GM13977 (cell line): ENCODE results near the gene KSR1.

ENCODE experiments used
- DNase-seq: peaks from one replicate; pipeline ENCODE4 v3.0.0; 2012; ENCODE audit warnings: low spot score
- in situ Hi-C: fragments of 300-500 bp; cut with MboI; formaldehyde crosslinking; loops from one replicate; pipeline ENCODE4 v1.12.0; 2022; ENCODE audit warnings: low sequenced_read_pairs, low pct_unique_long_range_greater_than_20kb, mixed read lengths, inconsistent platforms; ENCODE audit not compliant: unreplicated experiment
- TF ChIP-seq, protein P1 (sequence below): IDR thresholded peaks from 2 replicates; pipeline ENCODE4 v1.5.1; 2012; ENCODE audit warnings: mild to moderate bottlenecking, control low read depth; ENCODE audit not compliant: insufficient read depth; ENCODE audit errors: extremely low read depth, missing control alignments

KSR1 gene

DNA sequence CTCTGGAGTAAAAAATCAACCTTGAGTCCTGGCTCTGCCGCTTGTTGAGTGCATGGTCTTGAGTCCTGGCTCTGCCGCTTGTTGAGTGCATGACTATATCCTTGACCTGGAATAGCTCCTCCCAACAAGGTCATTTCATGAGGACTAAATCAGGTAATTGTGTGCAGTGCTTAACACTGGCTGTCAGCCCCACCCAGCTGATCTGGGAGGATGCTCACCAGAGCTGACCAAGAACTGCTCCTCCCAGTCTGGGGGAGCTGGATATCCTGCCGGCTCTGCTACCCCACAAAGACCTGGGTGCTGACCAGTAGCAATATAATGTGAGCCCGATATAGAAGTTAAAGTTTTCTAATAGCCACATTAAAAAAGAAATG lies 154.0 kb downstream of the KSR1 start:
- TF ChIP-seq, protein P1, sequence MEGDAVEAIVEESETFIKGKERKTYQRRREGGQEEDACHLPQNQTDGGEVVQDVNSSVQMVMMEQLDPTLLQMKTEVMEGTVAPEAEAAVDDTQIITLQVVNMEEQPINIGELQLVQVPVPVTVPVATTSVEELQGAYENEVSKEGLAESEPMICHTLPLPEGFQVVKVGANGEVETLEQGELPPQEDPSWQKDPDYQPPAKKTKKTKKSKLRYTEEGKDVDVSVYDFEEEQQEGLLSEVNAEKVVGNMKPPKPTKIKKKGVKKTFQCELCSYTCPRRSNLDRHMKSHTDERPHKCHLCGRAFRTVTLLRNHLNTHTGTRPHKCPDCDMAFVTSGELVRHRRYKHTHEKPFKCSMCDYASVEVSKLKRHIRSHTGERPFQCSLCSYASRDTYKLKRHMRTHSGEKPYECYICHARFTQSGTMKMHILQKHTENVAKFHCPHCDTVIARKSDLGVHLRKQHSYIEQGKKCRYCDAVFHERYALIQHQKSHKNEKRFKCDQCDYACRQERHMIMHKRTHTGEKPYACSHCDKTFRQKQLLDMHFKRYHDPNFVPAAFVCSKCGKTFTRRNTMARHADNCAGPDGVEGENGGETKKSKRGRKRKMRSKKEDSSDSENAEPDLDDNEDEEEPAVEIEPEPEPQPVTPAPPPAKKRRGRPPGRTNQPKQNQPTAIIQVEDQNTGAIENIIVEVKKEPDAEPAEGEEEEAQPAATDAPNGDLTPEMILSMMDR = no peak
- DNase-seq = no peak
- in situ Hi-C loops = no loop called here

DNA sequence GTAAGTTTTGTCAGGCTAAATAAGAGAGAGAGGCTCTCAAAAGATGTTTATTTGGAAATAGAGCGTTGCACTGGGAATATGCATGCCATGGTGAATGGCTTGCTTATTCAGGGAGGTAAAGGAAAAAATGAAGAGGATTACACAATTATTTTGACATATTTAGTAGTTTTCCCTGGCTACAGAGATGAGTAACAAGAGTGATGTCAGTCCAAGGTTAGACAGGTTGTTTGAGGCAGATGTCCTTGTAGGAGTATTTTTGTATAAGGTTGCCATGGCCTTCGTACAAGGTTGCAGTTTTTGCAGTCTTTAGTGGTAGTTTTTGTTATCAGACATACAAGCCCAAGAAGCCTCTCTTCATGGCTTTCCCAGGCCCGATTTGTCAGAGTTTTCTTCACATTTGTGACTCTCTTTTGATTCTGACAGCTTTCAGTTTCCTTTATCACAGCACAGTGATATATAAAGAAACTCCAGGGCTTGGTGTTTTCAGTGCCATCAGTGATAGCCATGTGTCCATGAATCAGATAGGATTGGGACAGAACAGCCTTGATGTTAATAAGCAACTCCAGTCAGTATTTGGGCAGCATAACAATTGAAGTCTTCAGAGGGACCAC lies 156.0 kb downstream of the KSR1 start:
- in situ Hi-C loops = no loop called here
- DNase-seq = no peak
- TF ChIP-seq, protein P1 = no peak

DNA sequence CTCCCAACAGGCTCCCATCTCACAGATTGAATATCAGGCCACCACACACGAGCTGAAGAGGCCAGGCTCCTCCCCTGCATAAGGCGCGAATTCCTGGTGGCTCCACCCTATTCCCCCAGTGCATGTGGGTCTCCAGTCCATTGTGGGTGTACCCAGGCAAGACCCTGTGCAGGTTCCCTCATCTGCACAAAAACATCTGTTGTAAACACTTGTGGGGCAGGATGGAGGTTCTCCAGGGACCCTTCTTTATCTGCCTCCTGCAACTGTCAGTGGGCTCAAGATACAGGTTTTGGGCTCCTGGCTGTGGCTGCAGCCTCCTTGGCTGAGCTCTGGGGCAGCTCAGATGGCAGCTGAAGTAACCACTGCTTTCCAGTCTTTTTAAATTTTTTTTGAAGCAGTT lies 157.2 kb downstream of the KSR1 start:
- TF ChIP-seq, protein P1 = no peak
- no peak for DNase-seq
- in situ Hi-C loops = no loop called here

DNA sequence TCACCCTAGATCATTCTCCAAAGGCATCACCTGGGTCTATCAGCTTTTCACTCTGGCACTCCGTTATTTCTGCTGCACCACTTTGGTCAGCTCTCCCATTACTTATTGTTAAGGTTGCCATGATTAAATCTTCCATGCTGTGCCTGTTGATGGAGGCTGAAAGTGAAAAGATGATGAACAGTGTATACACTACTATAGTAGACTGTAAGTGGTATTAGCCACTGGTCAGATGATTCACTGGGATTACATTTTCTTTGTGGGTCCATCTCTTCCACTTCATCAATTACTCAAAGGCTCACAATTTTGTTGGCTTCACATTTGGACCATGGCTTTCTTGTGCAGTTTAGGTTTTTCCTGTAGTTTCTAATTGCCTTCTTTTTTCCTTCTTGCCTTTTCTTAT lies 158.9 kb downstream of the KSR1 start:
- no peak for DNase-seq
- in situ Hi-C loops = no loop called here

DNA sequence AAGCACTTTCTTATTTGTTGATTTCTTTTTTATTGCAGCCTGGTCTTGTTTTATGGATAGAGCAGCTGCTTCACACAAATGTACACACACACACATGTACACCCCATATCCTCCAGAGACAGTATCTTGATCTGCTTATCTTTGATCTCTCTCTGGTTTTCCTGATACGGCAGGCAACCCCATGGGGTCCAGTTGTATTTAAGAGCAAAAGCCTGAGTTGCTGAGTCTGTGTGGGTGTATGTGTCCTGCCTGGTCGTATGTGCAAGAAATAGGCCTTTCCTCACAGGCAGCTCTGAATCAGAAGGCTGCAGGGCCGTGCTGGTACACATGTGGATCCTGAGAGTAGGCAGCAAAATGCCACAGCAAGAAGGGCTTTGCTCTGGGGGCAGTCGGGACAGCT lies 160.2 kb downstream of the KSR1 start:
- DNase-seq = no peak
- in situ Hi-C loops = no loop called here
- TF ChIP-seq, protein P1 = no peak

More for the DNA sequence above, 158.9 kb downstream of the KSR1 start:
- TF ChIP-seq, protein P1 = no peak

DNA sequence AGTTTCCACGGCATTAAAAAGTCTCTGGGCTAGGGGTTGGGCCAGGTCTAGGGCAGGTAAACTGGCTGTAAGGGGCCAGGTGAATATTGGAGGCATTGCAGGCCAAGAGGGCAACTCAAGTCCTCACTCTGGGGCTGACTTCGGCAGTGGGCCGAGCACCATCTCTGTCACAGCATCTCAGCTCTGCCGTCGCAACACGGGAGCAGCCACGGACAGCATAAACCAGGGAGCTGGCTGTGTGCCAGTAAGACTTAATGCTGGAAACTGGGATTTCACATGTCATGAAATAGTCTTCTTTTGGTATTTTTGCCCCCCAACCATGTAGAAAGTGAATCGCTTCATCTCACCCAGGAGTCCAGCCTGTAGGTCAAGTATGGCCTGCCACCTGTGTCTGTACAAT lies 162.2 kb downstream of the KSR1 start:
- in situ Hi-C loops = no loop called here
- TF ChIP-seq, protein P1 = no peak
- DNase-seq = no peak

DNA sequence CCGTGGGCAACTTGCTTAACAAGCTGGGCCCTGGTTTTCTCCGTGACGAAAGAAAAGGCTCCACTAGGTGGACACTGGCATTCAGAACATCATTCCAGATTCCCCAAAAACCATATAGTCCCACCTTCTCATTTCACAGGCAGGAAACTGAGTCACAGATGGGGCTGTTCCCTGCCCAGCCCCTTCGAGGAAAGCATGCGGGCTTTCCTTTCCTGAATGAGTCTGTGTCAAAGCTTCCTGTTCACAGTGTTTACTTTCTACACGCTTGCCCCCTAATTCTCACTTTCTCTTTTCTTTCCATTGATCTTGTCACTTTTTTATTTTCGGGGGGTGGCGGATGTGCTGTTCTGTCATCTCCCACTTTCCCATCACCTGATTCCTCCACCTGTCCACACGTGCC lies 164.5 kb downstream of the KSR1 start:
- in situ Hi-C loops = no loop called here
- no peak for DNase-seq
- TF ChIP-seq, protein P1 = no peak
